GM10248 (cell line): ENCODE measurements around the gene AP2A2.
"Not testable (repeated sequence)": the region's sequence is repeated elsewhere in the genome, so short reads cannot be mapped to it uniquely, and the experiment has no call there.

Experiments used
- CTCF ChIA-PET: fragments of 300-600 bp; sonication (Branson Sonifier 250); formaldehyde crosslinking; extraction: SDS; loops from one replicate; lab custom pipeline; 2021; ENCODE audit warnings: antibody characterized with exemption; lab: Yijun Ruan, JAX
- POLR2A ChIA-PET: fragments of 350-650 bp; sonication (Branson Sonifier 250); formaldehyde crosslinking; extraction: SDS; loops from one replicate; lab custom pipeline; 2020; ENCODE audit warnings: antibody characterized with exemption; lab: Yijun Ruan, JAX
- DNase-seq: peaks from one replicate; pipeline ENCODE4 v3.0.0; 2012; ENCODE audit errors: extremely low spot score
- TF ChIP-seq, protein P1 (sequence below): IDR thresholded peaks from 2 replicates; pipeline ENCODE4 v1.5.1; 2012; ENCODE audit warnings: mild to moderate bottlenecking, low read depth; ENCODE audit errors: extremely low read depth, missing control alignments, control extremely low read depth

The AP2A2 gene

DNA sequence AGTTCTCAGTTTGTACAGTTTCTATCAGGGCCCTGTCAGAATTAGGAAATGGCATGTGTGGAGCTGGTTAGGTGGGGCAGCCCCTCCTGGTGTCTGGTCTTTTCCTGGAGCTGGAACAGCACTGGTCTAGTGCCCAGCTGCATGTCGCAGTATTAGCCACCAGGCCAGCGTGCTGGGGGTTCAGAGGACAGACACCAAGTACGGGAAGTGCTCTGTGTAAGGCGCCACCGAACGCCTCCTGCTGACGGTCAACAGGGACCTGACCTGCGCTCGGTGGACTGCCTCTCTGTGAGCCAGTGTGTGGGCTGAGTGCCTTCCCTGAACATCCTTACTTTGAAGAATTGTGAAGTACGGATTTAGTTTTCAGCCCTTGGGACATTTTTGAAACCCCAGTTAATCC lies 33.9 kb downstream of the AP2A2 start:
- POLR2A ChIA-PET = no interaction called here
- CTCF ChIA-PET = no interaction called here
- TF ChIP-seq, protein P1, sequence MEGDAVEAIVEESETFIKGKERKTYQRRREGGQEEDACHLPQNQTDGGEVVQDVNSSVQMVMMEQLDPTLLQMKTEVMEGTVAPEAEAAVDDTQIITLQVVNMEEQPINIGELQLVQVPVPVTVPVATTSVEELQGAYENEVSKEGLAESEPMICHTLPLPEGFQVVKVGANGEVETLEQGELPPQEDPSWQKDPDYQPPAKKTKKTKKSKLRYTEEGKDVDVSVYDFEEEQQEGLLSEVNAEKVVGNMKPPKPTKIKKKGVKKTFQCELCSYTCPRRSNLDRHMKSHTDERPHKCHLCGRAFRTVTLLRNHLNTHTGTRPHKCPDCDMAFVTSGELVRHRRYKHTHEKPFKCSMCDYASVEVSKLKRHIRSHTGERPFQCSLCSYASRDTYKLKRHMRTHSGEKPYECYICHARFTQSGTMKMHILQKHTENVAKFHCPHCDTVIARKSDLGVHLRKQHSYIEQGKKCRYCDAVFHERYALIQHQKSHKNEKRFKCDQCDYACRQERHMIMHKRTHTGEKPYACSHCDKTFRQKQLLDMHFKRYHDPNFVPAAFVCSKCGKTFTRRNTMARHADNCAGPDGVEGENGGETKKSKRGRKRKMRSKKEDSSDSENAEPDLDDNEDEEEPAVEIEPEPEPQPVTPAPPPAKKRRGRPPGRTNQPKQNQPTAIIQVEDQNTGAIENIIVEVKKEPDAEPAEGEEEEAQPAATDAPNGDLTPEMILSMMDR = no peak
- DNase-seq = no peak

DNA sequence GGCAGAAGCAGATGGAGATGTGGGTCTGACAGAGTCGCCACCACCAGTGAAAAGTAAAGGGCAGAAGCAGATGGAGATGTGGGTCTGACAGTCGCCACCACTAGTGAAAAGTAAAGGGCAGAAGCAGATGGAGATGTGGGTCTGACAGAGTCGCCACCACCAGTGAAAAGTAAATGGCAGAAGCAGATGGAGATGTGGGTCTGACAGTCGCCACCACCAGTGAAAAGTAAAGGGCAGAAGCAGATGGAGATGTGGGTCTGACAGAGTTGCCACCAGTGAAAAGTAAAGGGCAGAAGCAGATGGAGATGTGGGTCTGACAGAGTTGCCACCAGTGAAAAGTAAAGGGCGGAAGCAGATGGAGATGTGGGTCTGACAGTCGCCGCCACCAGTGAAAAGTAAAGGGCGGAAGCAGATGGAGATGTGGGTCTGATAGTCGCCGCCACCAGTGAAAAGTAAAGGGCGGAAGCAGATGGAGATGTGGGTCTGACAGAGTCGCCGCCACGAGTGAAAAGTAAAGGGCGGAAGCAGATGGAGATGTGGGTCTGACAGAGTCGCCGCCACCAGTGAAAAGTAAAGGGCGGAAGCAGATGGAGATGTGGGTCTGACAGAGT lies 35.7 kb downstream of the AP2A2 start:
- CTCF ChIA-PET, DNase-seq, POLR2A ChIA-PET: not testable (repeated sequence)

DNA sequence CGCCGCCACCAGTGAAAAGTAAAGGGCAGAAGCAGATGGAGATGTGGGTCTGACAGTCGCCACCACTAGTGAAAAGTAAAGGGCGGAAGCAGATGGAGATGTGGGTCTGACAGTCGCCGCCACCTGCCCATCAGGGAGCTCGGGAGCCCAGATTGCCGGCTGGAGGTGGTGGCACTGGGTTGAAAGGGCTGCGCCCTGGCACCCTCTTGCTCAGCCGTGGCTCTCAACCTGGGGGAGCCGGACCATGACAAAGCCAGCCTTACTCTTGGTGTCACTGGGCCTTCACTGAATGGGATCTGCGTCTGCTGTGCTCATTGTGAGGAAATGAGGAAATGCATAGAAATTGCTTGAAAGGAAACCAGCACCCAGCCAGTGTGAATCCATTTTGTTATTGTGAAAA lies 36.3 kb downstream of the AP2A2 start:
- no peak for DNase-seq
- CTCF ChIA-PET = no interaction called here
- POLR2A ChIA-PET = no interaction called here
- TF ChIP-seq, protein P1 = no peak

DNA sequence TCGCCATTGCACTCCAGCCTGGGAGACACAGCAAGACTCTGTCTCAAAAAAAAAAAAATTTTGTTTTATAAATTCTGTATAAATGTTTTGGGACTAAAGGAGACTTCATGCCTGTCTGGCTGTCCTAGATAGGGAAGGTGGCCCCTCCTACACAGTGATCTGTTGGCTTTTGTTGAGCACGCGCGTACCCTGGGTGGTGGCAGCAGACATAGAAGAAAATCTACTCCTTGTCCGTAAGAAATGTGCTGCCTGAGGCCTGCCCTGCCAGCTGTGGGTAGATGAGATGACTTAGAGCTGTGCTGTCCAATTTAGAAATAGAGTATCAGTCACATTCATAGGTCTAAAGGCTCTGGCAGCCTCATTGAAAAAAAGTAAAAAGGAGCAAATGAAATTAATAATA lies 37.0 kb downstream of the AP2A2 start:
- ChIA-PET CTCF (no interaction called here), POLR2A (no interaction called here)
- TF ChIP-seq, protein P1 = no peak
- DNase-seq = no peak

DNA sequence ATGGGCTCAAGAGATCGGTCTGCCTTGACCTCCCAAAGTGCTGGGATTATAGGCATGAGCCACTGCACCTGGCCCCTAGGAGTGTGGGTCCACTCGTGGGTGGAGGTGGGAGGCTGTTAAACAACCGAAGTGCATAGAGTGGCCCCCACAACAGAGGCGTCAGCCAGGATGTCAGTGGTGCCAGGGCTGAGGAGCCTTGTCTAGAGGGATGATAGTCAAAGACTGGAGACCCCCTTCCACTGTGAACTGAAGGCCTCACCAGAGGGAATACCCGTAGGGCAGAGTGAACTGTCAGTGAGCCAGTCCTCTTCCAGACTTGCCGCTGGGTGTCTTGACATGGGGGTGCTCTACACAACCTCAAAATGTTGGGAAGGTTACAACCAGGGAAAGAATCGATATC lies 38.2 kb downstream of the AP2A2 start:
- TF ChIP-seq, protein P1 = no peak
- ChIA-PET POLR2A (no interaction called here), CTCF (no interaction called here)
- DNase-seq = no peak

DNA sequence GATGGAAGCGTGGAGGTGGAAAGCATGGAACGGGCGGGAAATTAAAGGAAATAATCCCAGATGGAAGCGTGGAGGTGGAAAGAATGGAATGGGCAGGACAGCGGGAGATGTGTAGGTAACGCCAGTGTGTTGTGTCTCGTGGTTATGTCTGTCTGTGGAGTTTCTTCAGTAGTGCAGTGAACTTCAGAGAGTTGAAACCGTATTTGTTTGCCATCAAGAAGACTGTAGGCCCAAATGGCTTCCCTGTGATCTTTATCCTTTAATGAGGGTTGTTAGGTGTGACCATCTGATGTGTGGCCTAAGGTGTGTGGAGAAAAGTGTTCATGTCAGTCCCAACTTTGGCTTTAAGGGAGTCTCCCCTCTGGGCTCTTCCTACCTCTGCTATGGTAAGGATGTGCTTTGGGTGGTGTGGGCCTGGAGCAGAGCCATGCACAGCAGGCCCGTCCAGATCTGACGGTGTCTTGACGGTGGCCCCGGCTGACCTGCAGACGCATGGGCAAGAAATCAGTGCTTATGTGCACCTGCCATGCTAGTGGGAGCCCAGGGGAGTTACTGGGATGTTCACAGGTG lies 39.6 kb downstream of the AP2A2 start:
- ChIA-PET POLR2A (no interaction called here), CTCF (no interaction called here)
- TF ChIP-seq, protein P1 = no peak
- DNase-seq = no peak

DNA sequence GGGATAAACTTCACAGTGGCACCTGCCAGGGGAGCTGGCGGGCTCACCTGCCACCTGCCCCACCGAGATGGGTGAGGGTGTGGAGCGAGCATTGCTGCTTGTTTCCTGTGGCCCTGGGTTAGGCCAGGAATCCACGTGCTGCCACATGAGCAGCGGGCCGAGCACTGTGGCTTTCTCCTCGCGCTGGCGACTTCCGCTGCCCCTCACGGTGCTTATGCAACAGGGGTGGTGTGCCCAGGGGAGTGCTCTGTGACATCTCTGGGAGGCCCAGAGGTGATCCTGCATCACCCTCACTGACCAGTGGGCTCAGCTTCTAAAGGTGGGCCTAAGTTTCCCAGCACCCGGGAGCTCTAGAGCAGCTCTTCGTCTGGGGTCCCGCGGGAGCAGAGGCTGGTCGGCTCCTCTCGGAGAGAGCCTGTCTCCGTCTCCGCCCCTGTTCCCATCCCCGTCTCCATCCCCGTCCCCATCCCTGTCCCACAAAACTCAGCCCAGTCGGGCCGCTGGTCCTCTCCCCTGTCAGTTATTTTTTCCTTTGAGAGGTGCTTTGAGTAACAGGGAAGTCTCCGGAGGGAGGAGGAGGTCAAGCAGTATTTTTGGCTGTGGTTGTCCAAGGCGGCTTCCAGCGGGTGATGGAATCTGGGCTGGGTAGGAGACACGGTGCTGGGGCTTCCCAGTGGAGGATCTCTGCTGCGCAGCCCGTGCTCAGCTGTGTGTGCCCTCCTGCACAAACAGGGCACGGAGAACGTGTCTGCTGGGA lies 42.5 kb downstream of the AP2A2 start:
- DNase-seq = no peak
- ChIA-PET CTCF (interaction anchor here (0.7 to 1.2 kb wide), 2 partner anchors 17 to 24 kb away, joined by 3 read pairs; no protein-coding TSS in a partner anchor), POLR2A (no interaction called here)
- TF ChIP-seq, protein P1 = no peak
